OCI-LY3 (cell line): ENCODE results near the gene SKIDA1.

Experiments used
- H2AFZ ChIP-seq: fragments of 200-600, 300-600 bp; shearing (Covaris generic); 2 replicates; pipeline ENCODE4 v1.6.0; 2014; ENCODE audit warnings: antibody characterized with exemption, low read depth, low read length
- H3K27ac ChIP-seq: fragments of 200-600, 300-600 bp; sonication (generic); 2 replicates; pipeline ENCODE4 v1.5.1; 2014; ENCODE audit warnings: mild to moderate bottlenecking, low read length, moderate library complexity, mixed read lengths
- H3K27me3 ChIP-seq: fragments of 200-600, 300-600 bp; sonication (generic); 2 replicates; pipeline ENCODE4 v1.6.1; 2014; ENCODE audit warnings: low read depth, low read length, mixed read lengths
- H3K36me3 ChIP-seq: fragments of 200-600, 300-600 bp; sonication (generic); replicated peaks from 2 replicates; pipeline ENCODE3; 2014; ENCODE audit warnings: low read depth, low read length, mixed read lengths
- H3K4me1 ChIP-seq: fragments of 300-600, 200-600 bp; sonication (generic); 2 replicates; pipeline ENCODE4 v1.6.1; 2014; ENCODE audit warnings: low read length, mixed read lengths
- H3K4me2 ChIP-seq: fragments of 200-600, 300-600 bp; sonication (generic); 2 replicates; pipeline ENCODE4 v1.6.1; 2014; ENCODE audit warnings: low read length, mixed read lengths
- H3K4me3 ChIP-seq: fragments of 300-600, 200-600 bp; sonication (generic); 2 replicates; pipeline ENCODE4 v1.5.1; 2014; ENCODE audit warnings: antibody characterized with exemption, mild to moderate bottlenecking, low read length, moderate library complexity
- H3K79me2 ChIP-seq: fragments of 300-600, 200-600 bp; shearing (Covaris generic); 2 replicates; pipeline ENCODE4 v1.6.1; 2014; ENCODE audit warnings: mild to moderate bottlenecking, low read length, mixed read lengths
- H3K9ac ChIP-seq: fragments of 300-600, 200-600 bp; shearing (Covaris generic); 2 replicates; pipeline ENCODE4 v1.6.0; 2014; ENCODE audit warnings: mild to moderate bottlenecking, low read length, moderate library complexity
- H3K9me3 ChIP-seq: fragments of 200-600, 300-600 bp; shearing (Covaris generic); 2 replicates; pipeline ENCODE4 v1.6.1; 2014; ENCODE audit warnings: low read length, mixed read lengths; ENCODE audit not compliant: insufficient read depth
- H4K20me1 ChIP-seq: fragments of 200-600, 300-600 bp; sonication (generic); 2 replicates; pipeline ENCODE4 v1.6.1; 2016; ENCODE audit warnings: low read length, mixed read lengths; ENCODE audit not compliant: insufficient read depth
- CTCF ChIP-seq: fragments of 200-600, 300-600 bp; sonication (generic); IDR thresholded peaks from 2 replicates; pipeline ENCODE4 v1.5.1; 2014; ENCODE audit warnings: antibody characterized with exemption, low read length, low read depth
- EZH2phosphoT487 ChIP-seq: fragments of 200-600 bp; shearing (Covaris generic); IDR thresholded peaks from 2 replicates; pipeline ENCODE4 v1.6.1; 2018; ENCODE audit warnings: antibody characterized with exemption, mixed run types, low read depth

SKIDA1 gene

GRCh38 chr10:21475393-21475792 is 50.1 kb downstream of the SKIDA1 start:
- no peaks in the 10 kb centered on the region for H3K27me3 ChIP-seq
- no peaks in the 10 kb centered on the region for H4K20me1 ChIP-seq
- no peak overlapping the region for H3K4me2 ChIP-seq
- no peak overlapping the region for H3K9ac ChIP-seq
- H2AFZ ChIP-seq: no peak overlapping the region
- no peaks in the 10 kb centered on the region for H3K4me1 ChIP-seq
- H3K79me2 ChIP-seq: no peaks in the 10 kb centered on the region
- H3K9me3 ChIP-seq: no peaks in the 10 kb centered on the region
- H3K27ac ChIP-seq: no peak overlapping the region
- TF ChIP-seq EZH2phosphoT487: no peak
- TF ChIP-seq CTCF: no peak
- H3K4me3 ChIP-seq: no peak overlapping the region
- no peaks in the 10 kb centered on the region for H3K36me3 ChIP-seq

GRCh38 chr10:21473541-21473940 is 51.9 kb downstream of the SKIDA1 start:
- TF ChIP-seq EZH2phosphoT487 (no peak), CTCF (no peak)
- Histone ChIP-seq H3K9ac (no peak overlapping the region), H3K4me2 (no peak overlapping the region), H3K27me3 (no peaks in the 10 kb centered on the region), H3K79me2 (no peaks in the 10 kb centered on the region), H3K36me3 (no peaks in the 10 kb centered on the region), H2AFZ (no peak overlapping the region), H3K9me3 (no peaks in the 10 kb centered on the region), H3K4me3 (no peak overlapping the region), H4K20me1 (no peaks in the 10 kb centered on the region), H3K4me1 (no peaks in the 10 kb centered on the region), H3K27ac (no peak overlapping the region)

- Histone ChIP-seq H3K9ac (no peak overlapping the region), H3K27me3 (no peaks in the 10 kb centered on the region), H2AFZ (no peak overlapping the region), H3K36me3 (no peaks in the 10 kb centered on the region), H3K4me1 (no peaks in the 10 kb centered on the region), H3K27ac (no peak overlapping the region), H3K79me2 (no peaks in the 10 kb centered on the region), H3K4me3 (no peak overlapping the region), H3K9me3 (no peaks in the 10 kb centered on the region), H3K4me2 (no peak overlapping the region), H4K20me1 (no peaks in the 10 kb centered on the region)
- TF ChIP-seq CTCF (no peak), EZH2phosphoT487 (no peak)
Measured at GRCh38 chr10:21473135-21473534, 52.3 kb downstream of the SKIDA1 start.

- Histone ChIP-seq H3K79me2 (no peaks in the 10 kb centered on the region), H3K4me3 (no peak overlapping the region), H3K9ac (no peak overlapping the region), H4K20me1 (no peaks in the 10 kb centered on the region), H3K4me1 (no peaks in the 10 kb centered on the region), H3K27me3 (no peaks in the 10 kb centered on the region), H2AFZ (no peak overlapping the region), H3K36me3 (no peaks in the 10 kb centered on the region), H3K27ac (no peak overlapping the region), H3K4me2 (no peak overlapping the region), H3K9me3 (no peaks in the 10 kb centered on the region)
- TF ChIP-seq CTCF: no peak
- TF ChIP-seq EZH2phosphoT487: no peak
Measured at GRCh38 chr10:21468086-21468485, 57.4 kb downstream of the SKIDA1 start.
